GM04503 (cell line): Measurements from ENCODE around the gene HSPA1L.

Source experiments
- DNase-seq: peaks from one replicate; pipeline ENCODE4 v3.0.0-alpha.2; 2012; ENCODE audit warnings: low read depth

The HSPA1L gene

GRCh38 chr6:31763619-31763940, 51.5 kb downstream of the HSPA1L start:
- peak; percentile 76 for DNase-seq

- DNase-seq = no peak
These were observed 52.0 kb downstream of the HSPA1L start for GRCh38 chr6:31762878-31763618.

- no peak for DNase-seq
These were observed 52.7 kb downstream of the HSPA1L start, which contains the start of gene SAPCD1 for GRCh38 chr6:31762356-31762755. TSS of gene SAPCD1 (plus strand) at chr6:31762656. CDS start at chr6:31763055, 399 bp downstream.

- no peak for DNase-seq
These were observed 53.7 kb downstream of the HSPA1L start for GRCh38 chr6:31761343-31761742.

GRCh38 chr6:31760790-31761189, 54.3 kb downstream of the HSPA1L start:
- no peak for DNase-seq
